Eye (tissue), 1 donor: Measurements from ENCODE around the gene ARAP2.

Experiments
- DNase-seq: peaks from one replicate; pipeline ENCODE4 v3.0.0-alpha.2; 2015

Gene ARAP2

DNA sequence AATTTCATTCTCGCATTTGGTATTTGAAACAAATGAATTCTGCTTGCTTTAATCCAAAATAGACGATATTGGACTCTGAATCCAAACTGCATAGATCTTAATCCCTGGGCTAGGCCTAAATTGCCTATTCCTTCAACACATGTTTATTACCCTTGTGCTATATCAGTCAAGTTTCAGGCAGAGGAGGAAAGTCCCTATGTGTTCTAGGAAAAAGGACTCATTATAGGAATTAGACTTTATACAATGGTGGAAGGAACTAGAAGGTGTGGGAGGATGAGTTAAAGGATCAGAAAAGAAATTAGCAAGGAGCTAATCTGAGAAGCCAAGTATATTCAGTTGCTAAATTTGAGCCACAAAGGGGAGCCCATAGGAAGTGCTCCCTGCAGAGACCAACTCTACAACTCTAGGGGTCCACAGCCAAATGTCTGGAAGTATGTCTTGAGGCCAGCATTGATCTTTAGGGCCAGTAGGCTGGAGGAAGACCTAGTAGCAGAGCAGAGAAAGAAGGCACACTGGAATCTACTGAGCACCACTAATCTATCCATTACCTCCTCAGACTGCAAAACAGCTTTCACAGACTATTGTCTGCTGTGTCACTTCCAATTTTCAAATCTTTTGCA is 20.0 kb upstream of the ARAP2 start:
- DNase-seq, result no peak

DNA sequence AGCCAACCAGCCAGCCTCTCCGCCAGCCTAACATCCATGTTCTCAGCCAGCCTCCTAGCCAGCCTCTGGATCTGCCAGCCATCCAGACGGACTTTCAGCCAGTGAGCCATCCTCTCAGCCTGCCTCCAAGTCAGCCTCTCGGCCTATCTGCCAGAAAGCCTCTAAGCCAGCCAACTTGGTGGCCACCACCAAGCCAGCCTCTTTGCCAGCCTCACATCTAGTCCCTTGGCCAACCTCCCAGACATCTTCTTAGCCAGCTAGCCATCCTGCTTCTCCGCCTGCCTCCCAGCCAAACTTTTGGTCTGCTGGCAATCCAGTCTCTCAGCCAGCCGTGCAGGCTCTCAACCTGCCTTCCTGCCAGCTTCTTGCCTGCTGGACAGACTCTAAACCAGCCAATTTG is 16.4 kb upstream of the ARAP2 start:
- no peak for DNase-seq

- DNase-seq, result peak; percentile 63
Observed at GRCh38 chr4:36256398-36256891, 12.1 kb upstream of the ARAP2 start.

GRCh38 chr4:36255577-36255976 is 11.3 kb upstream of the ARAP2 start:
- no peak for DNase-seq

- no peak for DNase-seq
Observed at GRCh38 chr4:36254371-36254770, 10.1 kb upstream of the ARAP2 start.

DNA sequence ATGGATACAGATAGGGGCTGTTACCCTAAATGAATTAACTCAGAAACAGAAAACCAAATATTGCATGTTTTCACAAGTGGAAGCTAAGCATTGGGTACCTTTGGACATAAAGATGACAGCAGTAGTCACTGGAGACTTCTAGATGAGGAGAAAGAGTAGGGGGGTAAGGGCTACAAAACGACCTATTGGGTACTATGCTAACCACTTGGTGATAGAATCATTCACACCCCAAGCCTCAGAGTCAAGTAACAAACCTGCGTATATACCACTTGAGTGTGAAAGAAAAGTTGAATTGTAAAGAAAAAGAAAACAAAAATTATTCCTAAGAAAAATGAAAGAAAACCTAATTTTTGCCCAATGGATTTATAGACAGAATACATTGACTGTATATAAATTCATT is 7.7 kb upstream of the ARAP2 start:
- no peak for DNase-seq

GRCh38 chr4:36249610-36250009 is 5.3 kb upstream of the ARAP2 start:
- no peak for DNase-seq

DNA sequence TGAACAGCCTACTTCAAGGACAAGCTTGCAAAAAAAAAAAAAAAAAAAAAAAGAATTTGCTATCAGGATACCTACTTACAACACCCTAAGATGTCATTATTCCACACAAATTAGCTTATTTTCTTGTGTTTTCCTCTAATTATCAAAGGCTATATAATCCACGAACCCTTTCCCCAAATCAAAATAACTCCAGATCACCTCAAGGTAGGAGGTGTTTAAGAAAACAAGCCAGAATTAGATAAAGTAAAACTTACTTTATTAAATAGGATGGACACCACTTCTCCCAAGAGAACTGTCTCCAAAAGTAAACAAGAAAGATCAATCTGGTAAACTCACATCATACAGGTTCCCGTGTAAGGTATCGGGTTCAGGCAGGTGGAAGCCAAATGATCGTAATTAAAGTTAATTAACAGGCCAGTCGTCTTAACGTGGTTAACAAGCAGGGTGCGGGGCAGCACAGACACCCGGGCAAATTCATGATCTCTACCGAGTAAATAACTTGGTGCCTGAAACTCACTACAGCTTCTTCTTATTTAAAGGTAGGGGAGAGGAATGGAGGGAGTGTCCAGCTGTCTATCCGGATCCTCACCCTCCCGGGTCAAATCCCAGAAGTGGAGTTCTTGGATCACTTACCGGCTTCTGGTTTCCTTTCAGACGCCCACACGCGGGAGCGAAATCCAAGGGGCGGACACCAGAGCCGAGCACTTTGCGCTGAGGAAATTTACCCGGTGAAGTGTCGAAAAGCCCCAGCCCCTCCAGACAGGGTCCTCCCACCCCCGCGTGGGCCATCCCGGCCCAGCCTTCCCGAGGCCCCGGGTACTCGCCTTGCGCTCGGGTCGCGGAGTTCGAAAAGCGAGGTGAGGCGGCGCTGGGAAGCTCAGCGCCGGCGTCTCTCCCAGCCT is 708 bp downstream of the ARAP2 start:
- peak; percentile 69 for DNase-seq

GRCh38 chr4:36242629-36243354 is 1.5 kb downstream of the ARAP2 start:
- peak; percentile 14 for DNase-seq

DNA sequence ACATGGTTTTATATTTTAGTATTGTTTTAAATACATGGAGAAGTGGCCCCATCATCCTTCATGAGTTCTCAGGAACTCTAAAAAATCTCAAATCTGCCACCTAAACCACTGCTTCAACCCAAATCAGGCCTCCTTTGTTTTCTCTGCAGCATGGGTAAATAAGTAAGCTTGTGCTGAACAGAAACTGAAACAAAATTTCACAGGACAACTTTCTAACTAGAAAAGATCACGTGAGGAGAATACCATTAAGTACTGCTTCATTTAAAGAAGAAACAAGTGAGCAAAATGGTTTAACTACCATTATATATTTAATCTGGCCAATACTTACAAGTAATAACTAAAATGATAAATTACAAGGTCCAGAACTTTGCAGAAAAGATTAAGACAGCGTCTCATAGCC is 2.5 kb downstream of the ARAP2 start:
- DNase-seq, result no peak

DNA sequence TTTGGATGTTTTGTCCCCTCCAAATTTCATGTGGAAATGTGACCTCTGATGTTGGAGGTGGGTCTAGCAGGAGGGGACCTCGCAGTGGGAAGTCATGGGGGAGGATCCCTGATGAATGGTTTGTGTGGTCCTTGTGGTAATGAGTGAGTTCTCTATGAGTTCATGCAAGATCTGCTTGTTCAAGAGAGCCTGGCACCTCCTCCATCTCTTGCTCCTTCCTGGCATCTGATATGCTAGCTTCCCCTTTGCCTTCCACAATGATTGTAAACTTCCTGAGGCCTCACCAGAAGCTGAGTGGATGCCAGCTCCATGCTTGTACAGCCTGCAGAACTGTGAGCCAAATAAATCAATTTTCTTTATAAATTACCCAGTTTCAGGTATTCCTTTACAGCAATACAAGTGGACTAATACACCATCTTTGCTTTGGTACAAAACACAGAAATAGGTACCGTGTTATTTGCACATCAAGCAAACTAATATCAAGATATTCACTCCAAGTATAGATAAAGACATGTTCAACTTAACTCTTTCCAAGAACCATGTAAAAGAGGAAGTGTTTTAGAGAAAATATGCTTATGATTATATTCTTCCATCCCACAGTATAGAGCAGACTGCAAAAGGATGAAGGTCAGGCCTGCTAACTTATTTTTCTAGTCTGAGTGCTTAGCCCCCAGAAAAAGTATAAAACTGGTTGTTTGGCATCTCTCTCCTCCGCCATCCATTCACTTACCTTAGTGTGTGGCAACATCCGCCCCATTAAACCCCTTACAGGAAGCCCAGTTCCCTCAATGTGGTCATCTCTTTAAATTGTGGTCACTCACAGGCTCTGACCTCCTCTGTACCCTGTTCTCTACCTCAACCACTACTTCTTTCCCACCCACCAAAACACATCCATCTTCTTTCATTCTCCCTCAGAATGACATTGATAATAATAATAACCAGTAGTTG is 6.7 kb downstream of the ARAP2 start:
- DNase-seq, result no peak

DNA sequence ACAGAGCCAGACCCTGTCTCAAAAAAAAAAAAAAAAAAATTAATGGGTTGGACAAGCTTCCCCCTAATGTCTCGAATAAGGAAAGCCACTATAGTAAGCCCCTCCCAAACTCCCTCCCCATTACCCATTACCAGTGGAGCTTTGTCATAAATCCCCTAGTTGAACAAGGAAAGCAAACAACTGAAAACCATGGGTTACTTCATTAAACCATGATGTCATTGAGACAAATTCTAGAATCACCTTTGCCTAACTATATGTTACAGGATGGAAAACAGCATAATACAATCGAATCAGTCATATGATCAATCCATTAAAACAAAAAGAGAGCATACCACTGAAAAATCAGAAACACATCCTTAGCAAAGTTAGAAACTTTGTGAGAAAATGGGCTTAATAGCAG is 8.2 kb downstream of the ARAP2 start:
- no peak for DNase-seq

- DNase-seq, result no peak
Observed at GRCh38 chr4:36235306-36235705, 9.0 kb downstream of the ARAP2 start.

- DNase-seq, result no peak
Observed at GRCh38 chr4:36233567-36234266, 10.6 kb downstream of the ARAP2 start.

DNA sequence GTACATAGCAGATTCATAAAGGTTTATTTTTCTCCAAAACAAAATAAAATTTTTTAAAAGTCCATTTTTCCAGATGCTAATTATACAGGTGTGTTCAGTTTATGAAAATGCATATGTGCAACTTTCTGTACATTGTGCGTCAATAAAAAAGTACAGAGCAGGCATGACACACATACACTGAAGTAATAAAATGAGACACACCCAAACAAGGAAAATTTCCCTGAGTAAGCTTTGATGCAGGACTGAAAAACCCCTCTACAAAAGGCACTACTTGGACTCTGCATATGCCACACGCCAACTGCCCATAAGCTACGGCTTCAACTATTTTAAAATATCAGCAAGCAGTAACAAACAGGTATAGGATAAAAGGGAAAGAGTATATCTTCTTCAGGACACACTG is 13.8 kb downstream of the ARAP2 start:
- no peak for DNase-seq

DNA sequence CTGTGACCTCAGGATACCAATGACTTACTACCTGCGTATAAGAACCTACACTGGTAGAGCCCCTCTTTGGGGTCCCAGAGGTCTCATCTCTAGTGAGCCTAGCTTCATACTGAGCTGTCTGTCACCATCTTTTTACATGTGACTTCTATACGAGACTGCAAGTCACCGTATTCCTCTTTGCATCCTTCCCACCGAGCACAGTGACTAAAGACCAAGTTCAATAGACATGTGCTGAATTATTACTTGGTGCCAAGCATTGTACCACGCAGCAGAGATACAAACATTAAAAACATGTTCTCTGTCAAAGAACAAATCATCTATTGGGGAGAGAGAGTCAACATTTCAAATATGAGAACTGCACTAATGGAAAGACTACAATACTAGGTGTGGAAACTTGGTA is 16.4 kb downstream of the ARAP2 start:
- no peak for DNase-seq

DNA sequence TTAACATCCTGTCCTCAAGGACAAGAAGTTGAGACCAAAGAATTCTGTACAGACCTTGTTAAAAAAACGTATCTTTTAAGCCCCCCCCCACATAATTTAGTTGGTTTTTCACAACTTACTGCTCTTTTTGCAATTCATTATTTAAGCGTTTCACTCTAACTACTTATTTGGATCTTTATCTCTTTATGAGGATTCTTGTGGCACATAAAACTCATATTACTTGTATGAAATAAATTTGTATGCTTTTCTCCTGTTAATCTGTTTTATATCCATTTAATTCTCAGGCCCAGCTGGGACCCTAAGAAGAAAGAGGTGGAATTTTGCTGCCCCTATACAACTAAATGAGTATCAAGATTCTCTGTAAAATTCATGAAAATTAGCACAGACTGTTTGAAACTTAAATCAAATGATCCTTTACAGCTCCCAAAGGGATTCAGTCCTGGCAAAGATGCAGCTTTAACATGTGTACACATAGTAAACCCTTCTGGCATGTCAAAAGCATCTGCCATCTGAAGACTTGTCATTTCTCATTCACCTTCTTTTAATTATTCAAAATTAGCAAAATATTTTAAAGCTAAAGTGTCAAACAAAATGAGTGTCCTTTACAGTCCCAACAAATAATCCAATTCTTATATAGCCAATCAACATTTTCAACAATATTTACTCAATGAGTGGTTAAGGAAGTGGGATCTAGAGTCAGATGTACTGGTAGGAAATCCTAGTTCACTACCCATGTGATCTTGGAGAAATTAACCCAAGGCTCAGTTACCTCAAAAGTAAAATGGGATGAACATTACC is 17.7 kb downstream of the ARAP2 start:
- no peak for DNase-seq

- no peak for DNase-seq
Observed at GRCh38 chr4:36224972-36225903, 19.1 kb downstream of the ARAP2 start.

DNA sequence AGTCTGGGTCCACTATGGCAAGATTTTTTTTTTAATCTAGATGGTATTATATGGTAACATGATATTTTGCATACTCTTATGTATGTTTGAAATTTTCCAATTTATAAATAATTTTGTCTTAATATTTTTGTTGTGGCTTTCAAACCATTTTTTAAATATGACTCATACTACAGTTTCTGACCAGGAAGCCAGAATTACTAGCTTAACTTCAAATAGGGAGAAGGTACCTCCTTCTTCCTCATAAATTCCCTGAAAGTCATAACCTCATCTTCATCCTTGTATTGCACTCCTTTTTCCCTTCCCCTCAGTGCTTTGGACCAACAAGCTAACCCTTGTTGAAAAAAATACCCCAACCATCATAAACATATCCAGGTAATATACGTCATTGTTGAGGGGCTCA is 21.6 kb downstream of the ARAP2 start:
- DNase-seq, result no peak

DNA sequence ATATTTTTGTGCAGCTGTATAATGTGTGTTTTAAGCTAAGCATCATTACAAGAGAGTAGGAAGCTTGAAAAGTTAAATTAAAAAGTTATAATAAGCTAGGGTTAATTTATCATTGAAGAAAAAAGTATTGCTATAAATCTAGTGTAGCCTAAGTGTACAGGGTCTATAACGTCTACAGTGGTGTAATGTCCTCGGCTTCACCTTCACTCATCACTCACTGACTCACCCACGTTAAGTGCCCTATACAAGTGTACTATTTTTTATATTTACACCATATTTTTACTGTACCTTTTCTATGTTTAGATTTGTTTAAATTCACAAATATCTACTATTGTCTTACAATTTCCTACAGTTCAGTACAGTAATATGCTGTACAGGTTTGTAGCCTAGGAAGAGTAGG is 23.5 kb downstream of the ARAP2 start:
- DNase-seq, result no peak
